ENCODE results near the gene OPA1.

The OPA1 gene

GRCh38 chr3:193592841-193593667 lies at the start of gene OPA1:
TSS of gene OPA1 (plus strand) at chr3:193593208. CDS start at chr3:193593378, 170 bp downstream.
- ChIA-PET CTCF (no interaction called here), POLR2A (ENCODE audit: low non-redundant PET) (no interaction called here)
- peak within 1 kb of the TSS; percentile 85 for H3K27ac ChIP-seq
- DNase-seq (ENCODE audit: low spot score): peak; percentile 99
- TF ChIP-seq, protein P1, sequence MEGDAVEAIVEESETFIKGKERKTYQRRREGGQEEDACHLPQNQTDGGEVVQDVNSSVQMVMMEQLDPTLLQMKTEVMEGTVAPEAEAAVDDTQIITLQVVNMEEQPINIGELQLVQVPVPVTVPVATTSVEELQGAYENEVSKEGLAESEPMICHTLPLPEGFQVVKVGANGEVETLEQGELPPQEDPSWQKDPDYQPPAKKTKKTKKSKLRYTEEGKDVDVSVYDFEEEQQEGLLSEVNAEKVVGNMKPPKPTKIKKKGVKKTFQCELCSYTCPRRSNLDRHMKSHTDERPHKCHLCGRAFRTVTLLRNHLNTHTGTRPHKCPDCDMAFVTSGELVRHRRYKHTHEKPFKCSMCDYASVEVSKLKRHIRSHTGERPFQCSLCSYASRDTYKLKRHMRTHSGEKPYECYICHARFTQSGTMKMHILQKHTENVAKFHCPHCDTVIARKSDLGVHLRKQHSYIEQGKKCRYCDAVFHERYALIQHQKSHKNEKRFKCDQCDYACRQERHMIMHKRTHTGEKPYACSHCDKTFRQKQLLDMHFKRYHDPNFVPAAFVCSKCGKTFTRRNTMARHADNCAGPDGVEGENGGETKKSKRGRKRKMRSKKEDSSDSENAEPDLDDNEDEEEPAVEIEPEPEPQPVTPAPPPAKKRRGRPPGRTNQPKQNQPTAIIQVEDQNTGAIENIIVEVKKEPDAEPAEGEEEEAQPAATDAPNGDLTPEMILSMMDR (conservative IDR thresholded peaks at IDR 0.05; ENCODE audit: low read depth): peak; percentile 46; the same call in 1 of the 2 replicates

GRCh38 chr3:193544289-193544688 lies 48.7 kb upstream of the OPA1 start:
- TF ChIP-seq, protein P1 (conservative IDR thresholded peaks at IDR 0.05; ENCODE audit: low read depth): no peak
- no peak for DNase-seq (ENCODE audit: low spot score)
- ChIA-PET CTCF (no interaction called here), POLR2A (ENCODE audit: low non-redundant PET) (no interaction called here)
- H3K27ac ChIP-seq: no peak overlapping the region

DNA sequence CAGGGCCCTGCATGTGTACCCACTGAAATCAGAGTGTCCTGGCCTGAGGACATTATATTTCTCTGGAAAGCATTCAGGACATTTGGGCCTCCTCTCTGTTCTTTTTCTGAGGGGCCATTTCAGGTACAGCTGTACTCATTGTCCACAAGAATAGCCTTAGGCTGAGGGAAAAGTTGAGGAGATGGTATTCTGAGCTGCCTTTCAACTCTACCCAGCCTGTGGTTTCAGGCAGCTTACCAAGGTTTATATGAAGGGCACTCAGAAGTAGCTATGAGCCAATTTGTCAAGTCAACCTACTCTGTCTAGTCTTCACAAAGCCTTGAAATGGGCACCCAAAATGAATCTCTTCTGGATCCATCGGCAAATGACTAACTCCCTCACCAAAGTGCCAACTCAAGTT lies 47.7 kb upstream of the OPA1 start:
- CTCF ChIA-PET: no interaction called here
- no peak for DNase-seq (ENCODE audit: low spot score)
- POLR2A ChIA-PET (ENCODE audit: low non-redundant PET): no interaction called here
- no peak overlapping the region for H3K27ac ChIP-seq
- TF ChIP-seq, protein P1 (conservative IDR thresholded peaks at IDR 0.05; ENCODE audit: low read depth): no peak

DNA sequence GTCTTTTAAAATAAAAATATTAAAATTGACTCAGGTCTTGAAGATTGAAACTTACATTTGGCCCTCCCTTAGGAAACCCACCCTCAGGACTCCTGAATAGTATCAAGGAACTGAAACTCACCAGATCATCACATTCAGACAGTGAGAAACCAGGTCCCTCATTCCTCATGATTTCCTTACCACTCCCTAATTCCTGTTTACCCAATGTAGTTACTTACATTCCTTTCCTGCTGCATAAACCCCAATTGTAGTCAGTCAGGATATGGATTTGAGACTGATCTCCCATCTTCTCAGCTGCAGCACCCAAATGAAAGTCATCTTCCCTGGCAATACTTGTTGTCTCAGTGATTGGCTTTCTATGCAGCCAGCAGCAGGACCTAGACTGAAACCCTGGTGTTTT lies 46.9 kb upstream of the OPA1 start:
- TF ChIP-seq, protein P1 (conservative IDR thresholded peaks at IDR 0.05; ENCODE audit: low read depth): no peak
- no peak overlapping the region for H3K27ac ChIP-seq
- DNase-seq (ENCODE audit: low spot score): no peak
- CTCF ChIA-PET: no interaction called here
- POLR2A ChIA-PET (ENCODE audit: low non-redundant PET): no interaction called here

DNA sequence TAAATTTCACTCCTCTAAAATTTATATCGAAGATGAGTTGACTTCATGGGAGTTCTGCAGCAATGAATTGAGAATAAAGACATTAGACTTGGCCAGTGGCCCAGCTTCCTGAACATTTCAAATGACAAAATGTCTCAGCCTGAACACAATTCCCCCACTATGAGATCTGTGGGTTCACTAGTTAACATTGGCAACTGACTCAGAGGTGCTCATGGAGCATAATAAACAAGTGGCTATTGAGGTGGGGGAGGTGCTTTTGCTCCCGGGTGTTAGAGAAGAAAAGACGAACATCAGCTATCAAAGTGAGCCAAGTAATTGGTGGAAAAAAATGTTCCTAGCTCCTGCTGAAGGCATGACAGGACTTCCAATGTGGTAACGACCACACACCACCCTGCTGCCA lies 44.6 kb upstream of the OPA1 start:
- H3K27ac ChIP-seq: no peak overlapping the region
- ChIA-PET POLR2A (ENCODE audit: low non-redundant PET) (no interaction called here), CTCF (interaction anchor here (1.0 kb wide), 1 partner anchor 18 kb away, joined by 3 read pairs; no protein-coding TSS in a partner anchor)
- no peak for DNase-seq (ENCODE audit: low spot score)
- TF ChIP-seq, protein P1 (conservative IDR thresholded peaks at IDR 0.05; ENCODE audit: low read depth): no peak

DNA sequence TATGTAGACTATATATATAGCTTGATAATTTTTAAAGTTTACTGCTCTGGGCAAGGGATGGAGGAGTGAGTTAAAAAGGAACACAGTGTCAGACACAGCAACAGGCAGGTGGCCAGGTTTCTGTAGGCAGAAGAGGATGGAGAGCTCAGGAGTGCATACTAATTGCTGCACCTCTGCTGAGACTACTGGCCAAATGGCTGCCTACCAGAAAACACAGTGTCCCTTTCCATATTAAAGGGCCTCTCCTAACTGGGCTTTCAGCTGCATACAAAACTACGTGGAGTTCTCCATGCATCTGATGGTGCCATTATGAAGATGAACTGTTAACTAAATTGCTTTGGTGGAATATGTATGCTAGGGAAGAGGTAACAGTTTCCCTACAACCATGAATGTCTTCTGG lies 40.1 kb upstream of the OPA1 start:
- POLR2A ChIA-PET (ENCODE audit: low non-redundant PET): no interaction called here

More for the DNA sequence above, 40.1 kb upstream of the OPA1 start:
- CTCF ChIA-PET: interaction anchor here (1.1 kb wide), 1 partner anchor 14 kb away, joined by 3 read pairs; no protein-coding TSS in a partner anchor
- TF ChIP-seq, protein P1 (conservative IDR thresholded peaks at IDR 0.05; ENCODE audit: low read depth): no peak
- DNase-seq (ENCODE audit: low spot score): no peak
- no peak overlapping the region for H3K27ac ChIP-seq

All from RWPE1 (cell line).